ENCODE data around the gene GSK3A.

GSK3A gene

DNA sequence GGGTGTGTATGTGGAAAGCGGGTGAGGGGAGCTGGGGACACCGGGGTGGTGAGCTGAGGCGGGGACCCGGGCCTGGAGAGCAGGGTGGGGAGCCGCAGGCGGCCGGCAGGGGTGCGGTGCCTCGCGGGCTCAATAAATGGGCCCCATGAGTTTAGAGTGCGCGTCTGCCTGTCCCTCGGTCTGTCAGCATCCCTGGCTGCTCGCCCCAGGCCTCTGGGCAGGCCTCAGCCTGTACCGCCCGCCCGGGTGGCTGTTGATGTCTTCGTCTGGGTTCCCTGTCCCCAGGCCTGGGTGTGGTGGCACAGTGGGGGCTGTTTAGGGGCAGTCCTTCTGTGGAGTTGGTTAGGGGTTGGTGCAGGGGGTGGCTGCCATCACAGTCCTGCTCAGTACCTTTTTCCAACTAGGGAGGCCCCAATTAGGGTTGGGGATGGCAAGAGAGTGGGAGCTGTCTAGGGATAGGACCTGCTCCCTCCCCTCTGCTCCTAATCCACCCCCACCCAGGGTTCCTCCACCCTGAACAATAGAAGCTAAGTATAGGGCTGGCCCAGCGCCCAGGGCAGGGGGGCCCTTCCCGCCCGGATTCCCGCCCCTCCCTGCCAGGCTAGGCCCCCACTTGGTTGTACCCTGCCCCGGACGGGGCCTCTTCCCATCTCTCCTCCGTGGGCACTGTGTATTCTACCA is 38.9 kb upstream of the GSK3A start:
- DNase-seq (ENCODE audit: low read depth in 2 of 2), result no peak

DNA sequence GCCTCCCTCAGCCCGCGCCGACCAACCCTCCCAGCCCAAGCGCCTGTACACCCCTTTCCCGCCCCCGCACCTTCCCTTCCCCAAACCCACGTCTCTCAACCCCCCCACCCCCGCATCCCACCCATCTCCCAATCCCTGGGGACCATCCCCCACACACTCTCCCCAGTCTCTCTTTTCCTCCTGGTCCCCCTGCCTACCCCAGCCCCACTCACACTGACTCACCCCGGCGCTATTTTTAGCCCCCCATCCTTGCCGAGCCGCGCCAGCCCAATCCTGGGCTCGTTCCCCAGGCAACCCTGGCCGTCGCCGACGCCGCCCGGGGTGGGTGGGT is 38.4 kb upstream of the GSK3A start:
- no peak for DNase-seq (ENCODE audit: low read depth in 2 of 2)

DNA sequence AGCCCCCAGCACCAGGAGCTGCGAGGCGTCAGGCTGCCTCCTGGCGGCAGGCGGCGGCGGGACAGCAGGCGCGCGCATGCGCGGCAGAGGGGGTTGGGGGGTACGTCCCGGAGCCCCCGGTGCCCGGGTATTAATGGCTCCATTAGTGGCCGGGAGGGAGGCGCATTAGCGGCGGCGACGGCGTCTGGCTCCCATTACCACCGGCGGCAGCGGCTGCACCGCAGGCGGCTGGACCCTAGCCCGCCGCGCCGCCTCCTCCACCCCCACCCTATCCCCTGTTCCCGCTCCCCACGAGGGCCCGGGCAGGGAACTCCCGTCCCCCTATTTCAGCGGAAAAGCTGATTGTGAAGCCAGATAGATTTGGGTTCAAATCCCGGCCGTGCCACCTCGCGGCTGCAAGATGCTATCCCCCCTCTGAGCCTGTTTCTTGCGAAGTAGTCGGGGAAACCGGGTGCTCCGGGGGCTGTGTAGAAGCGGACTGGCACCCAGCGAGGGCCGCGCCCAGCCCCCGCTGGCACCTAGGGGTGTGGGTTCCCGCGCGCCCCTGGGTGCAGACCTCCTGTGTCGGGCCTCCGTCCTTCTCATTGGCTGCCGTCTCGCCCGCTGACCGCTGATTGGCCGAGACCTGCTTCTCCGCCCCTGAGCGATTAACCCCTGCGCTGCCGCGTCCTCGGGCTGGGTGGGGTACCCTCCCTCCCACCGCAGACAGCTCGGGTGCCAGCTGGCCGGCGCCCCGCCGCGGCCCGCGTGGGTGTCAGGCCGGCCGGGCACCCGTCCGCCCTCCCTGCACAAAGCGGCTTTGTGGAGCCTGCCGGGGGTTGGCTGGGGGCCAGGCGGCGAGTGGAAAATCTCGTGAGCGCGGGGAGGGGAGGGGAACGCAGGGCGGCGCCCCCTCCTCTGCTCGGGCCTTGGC is 37.8 kb upstream of the GSK3A start:
- peak; percentile 76 to 86 for DNase-seq (ENCODE audit: low read depth in 2 of 2)

DNA sequence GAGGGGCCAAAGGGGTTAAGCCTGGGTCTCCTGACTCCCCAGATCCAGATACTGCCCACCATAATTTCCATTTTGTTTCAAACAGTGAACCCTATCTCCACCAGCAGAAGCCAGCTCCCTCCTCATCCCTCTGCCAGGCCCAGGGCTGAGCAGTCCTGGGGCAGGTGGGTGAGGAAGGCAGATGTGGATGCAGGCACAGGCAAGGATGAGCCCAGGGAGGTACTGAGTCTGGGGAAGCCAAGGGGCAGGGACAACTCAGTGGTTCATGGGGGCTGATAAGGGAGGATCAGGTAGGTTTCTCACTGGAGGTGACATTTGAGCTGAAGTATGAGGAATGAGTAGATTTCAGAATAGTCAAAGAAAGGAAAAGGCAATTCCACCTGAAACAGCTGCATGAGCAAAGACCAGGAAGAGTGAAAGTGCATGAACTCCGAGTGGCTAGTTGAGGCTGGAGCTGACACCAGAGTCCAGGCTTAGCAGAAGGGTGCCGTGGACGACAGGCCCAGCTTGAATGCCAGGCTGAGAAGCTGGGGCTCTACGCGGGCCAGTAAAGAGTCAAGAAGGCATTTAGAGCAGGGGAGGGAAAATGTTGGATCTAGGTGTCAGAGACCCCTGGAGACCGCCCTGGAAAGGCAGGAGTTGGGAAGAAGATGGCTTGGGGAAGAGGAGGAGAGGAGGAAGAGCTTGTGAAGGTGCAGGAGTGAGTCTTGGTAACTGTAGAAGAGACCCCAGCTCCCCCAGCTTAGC is 36.9 kb upstream of the GSK3A start:
- DNase-seq (ENCODE audit: low read depth in 2 of 2), result no peak

DNA sequence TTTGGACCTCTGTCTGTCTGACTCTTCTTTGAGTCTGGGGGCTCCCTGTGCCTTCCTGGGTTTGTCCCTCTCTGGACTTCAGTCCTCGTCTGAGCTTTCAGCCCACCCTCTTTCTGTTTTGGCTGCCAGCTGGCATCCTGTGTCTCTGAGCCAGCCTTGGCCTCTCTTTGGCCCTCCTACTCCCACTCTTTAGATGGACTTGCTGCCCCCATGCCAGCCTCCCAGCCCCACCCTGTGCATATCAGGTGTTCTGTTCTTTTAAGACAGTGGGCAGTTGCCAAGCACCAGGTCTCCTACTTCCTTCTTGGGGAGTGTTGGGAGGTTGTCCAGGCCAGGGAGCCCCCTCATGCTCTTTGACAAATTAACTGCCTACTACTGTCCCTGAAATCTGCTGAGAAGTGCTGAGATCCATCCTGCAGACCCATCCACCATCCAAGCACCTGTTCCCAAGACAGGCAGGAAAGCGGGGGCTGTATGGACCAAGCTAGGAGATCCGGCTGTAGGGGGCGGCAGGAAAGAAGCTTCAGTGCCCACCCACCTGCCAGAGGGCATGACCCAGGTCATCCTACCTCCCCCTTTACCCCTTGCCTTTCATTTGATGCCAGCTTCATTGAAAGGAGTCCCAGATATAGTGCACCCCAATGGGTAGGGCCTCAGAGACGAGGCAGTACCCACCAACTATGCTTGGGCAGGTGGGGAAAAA is 36.2 kb upstream of the GSK3A start:
- no peak for DNase-seq (ENCODE audit: low read depth in 2 of 2)

DNA sequence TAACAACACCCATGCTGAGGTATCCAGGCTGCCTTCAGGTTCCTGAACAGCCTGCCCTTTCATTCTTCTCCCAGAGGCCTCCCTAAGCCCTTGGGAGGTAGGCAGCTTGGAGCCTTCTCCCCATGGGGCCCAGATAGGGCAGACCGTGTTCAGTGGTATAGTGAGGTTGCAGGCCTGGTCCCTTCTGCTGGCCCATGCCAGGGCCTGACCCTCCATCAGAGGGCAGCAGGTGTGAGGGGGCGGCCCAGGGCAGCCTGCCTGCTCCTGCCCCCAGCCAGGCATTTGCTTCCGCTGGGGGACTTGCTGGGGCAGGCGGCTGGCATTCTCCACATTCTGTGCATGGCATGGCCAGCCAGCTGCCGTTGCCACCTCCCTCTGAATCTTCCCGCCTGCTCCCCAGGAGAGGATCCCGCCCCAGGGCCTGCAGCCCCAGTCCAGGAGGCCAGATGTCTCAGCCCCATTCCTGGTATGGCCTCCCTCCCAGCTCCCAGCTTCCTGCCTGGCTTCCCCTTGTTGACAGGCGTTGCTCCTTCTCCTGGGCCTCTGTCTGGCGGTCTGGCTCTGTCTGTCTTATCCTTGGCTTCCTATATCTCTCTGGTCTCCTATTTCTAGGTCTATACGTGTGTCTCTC is 35.5 kb upstream of the GSK3A start:
- DNase-seq (ENCODE audit: low read depth in 2 of 2), result no peak

DNA sequence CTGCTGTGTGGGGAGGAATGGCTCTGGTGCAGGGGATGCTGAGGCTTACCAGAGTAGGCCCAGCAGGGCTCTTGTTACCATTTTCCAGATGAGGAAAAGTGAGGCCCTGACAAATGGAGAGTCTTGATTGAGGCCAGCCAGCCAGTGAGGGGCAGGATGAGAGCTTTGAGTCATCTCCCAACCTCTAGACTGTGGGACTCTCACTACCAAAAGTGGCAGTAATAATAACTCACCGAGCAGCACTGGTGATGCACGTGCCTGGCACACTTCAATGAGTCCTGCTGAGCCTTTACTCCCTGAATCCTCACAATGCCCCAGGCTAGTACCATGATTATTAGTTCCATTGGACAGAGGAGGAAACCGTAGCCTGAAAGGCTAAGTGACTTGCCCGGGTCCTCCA is 34.4 kb upstream of the GSK3A start:
- DNase-seq (ENCODE audit: low read depth in 2 of 2), result no peak

DNA sequence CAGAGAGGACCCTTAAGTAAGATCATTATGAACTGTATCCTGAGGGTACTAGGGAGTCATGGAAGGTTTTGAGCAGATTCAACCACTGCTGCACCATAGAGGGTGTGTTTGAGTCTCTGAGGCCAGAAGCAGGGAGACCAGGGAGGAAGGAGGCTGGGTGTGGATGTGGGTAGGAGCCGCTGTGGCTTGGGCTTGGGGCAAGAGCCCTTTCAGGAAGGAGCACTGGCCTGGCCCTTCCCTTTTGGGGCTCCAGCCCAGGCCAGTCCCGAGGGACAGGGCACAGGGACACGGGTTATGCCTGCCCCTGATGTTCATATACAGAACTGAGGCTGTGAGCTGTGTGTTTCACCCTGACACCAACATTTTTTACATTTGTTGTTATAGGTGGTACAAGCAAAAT is 33.9 kb upstream of the GSK3A start:
- no peak for DNase-seq (ENCODE audit: low read depth in 2 of 2)

DNA sequence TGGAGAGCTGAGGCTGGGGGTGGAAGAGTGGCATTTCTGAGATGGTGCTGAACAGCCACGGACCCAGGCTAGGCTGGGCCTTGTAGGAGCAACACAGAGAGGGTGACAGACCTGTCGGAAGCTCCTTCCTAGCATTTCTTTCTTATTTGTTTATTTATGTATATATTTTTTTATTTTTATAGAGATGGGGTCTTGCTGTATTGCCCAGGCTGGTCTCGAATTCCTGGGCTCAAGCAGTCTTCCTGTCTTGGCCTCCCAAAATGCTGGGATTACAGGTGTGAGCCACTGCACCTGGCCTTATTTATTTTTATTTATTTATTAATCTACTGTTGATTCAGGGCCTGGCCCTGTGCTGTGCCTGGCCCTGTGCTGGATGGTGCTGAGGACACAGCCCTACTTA is 33.1 kb upstream of the GSK3A start:
- no peak for DNase-seq (ENCODE audit: low read depth in 2 of 2)

DNA sequence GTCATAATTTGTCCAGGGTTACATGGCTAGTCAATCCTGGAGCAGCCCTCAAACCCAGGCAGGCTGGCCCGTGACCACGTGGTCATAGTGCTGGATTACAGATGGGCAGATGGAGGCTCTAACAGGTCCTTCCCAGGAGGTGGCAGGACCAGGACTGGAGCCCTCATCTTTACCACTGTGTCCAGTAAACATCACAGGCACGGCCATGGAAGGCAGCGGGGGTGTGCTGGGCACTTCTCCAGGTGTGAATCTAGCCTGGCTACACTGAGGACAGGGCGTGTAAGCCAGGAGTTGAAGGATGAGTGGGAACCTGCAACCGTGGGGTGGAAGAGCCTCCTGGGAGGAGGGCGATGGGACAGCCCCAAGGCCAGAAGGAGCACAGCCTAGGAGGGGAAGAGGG is 32.7 kb upstream of the GSK3A start:
- no peak for DNase-seq (ENCODE audit: low read depth in 2 of 2)

DNA sequence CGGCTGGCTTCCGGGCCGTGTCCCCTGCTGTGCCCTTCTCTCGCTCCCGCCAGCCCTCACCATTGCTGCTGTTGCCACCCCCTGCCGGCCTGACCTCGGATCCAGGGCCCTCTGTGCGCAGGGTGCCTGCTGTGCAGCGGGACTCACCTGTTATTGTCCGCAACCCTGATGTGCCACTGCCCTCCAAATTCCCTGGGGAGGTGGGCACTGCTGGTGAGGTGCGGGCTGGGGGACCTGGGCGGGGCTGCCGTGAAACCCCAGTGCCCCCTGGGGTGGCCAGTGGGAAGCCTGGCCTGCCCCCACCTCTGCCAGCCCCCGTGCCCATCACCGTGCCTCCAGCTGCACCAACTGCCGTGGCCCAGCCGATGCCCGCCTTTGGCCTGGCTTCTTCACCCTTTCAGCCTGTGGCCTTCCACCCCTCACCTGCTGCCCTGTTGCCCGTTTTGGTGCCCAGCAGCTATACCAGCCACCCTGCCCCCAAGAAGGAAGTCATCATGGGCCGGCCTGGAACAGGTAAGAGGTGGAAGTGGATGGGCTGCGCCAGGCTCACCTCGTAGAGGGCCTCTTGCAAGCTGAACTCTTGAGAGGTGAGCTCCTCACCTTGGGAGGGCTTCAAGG is 31.8 kb upstream of the GSK3A start:
- DNase-seq (ENCODE audit: low read depth in 2 of 2), result no peak

DNA sequence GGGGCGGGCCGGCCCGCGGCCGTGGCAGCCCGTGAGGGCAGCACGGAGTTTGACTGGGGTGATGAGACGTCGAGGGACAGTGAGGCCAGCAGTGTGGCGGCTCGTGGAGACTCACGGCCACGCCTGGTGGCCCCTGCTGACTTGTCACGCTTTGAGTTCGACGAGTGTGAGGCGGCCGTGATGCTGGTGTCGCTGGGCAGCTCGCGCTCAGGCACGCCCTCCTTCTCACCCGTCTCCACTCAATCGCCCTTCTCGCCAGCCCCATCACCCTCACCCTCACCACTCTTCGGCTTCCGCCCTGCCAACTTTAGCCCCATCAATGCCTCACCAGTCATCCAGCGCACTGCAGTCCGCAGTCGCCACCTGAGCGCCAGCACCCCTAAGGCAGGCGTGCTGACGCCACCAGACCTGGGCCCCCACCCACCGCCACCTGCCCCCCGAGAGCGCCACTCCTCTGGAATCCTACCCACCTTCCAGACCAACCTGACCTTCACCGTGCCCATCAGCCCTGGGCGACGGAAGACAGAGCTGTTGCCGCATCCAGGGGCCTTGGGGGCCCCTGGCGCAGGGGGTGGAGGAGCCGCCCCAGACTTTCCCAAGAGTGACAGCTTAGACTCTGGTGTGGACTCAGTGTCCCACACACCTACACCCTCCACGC is 31.1 kb upstream of the GSK3A start:
- DNase-seq (ENCODE audit: low read depth in 2 of 2), result no peak

DNA sequence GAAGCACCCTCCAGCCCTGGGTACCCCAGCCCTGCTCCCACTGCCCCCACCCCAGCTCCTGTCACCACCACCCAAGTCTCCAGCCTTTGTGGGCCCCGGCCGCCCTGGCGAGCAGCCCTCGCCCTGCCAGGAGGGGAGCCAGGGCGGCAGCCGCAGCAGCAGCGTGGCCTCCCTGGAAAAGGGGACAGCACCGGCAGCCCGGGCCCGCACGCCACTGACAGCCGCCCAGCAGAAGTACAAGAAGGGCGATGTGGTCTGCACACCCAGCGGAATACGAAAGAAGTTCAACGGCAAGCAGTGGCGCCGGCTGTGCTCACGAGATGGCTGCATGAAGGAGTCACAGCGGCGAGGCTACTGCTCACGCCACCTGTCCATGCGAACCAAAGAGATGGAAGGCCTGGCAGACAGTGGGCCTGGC is 30.6 kb upstream of the GSK3A start:
- DNase-seq (ENCODE audit: low read depth in 2 of 2), result no peak

DNA sequence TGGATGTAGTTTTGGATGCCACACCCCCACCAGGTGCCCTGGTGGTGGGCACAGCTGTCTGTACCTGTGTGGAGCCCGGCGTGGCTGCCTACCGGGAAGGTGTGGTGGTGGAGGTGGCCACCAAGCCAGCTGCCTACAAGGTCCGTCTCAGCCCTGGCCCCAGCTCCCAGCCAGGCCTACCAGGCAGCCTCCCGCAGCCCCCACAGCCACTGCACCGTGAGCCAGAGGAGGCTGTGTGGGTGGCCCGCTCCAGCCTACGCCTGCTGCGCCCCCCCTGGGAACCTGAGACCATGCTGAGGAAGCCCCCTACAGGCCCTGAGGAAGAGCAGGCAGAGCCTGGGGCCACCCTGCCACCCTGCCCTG is 30.1 kb upstream of the GSK3A start:
- no peak for DNase-seq (ENCODE audit: low read depth in 2 of 2)

DNA sequence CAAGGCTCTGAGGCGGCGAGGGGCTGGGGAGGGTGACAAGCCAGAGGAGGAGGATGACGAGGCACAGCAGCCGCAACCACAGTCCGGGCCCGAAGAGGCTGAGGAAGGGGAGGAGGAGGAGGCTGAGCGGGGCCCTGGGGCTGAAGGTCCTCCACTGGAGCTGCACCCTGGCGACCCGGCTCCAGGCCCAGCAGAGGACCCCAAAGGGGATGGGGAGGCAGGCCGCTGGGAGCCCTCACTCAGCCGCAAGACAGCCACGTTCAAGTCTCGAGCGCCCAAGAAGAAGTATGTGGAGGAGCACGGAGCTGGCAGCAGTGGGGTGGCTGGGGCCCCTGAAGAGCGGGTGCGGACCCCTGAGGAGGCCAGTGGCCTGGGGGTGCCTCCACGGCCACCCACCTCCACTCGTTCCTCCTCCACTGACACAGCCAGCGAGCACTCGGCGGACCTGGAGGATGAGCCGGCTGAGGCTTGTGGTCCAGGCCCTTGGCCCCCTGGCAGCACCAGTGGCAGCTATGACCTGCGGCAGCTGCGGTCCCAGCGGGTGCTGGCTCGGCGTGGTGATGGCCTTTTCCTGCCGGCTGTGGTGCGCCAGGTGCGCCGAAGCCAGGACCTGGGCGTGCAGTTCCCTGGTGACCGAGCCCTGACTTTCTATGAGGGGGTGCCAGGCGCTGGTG is 29.6 kb upstream of the GSK3A start:
- no peak for DNase-seq (ENCODE audit: low read depth in 2 of 2)

DNA sequence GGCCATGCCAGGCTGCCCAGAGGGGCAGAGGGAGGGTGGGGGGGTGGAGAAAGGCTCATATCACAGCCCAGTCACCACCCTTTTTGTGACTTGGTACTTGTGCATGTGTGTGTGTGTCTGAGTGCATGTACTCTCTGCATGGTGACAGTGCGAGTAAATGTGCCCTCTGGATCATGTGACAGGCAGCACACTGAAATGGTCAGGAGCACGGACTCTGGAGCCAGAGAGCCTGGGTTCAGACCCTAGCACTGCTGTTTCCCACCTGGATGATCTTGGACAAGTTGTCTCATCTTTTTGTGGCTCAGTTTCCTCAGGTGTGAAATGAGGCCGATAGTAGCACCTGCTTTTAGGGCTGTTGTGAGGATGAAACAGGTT is 28.6 kb upstream of the GSK3A start:
- no peak for DNase-seq (ENCODE audit: low read depth in 2 of 2)

DNA sequence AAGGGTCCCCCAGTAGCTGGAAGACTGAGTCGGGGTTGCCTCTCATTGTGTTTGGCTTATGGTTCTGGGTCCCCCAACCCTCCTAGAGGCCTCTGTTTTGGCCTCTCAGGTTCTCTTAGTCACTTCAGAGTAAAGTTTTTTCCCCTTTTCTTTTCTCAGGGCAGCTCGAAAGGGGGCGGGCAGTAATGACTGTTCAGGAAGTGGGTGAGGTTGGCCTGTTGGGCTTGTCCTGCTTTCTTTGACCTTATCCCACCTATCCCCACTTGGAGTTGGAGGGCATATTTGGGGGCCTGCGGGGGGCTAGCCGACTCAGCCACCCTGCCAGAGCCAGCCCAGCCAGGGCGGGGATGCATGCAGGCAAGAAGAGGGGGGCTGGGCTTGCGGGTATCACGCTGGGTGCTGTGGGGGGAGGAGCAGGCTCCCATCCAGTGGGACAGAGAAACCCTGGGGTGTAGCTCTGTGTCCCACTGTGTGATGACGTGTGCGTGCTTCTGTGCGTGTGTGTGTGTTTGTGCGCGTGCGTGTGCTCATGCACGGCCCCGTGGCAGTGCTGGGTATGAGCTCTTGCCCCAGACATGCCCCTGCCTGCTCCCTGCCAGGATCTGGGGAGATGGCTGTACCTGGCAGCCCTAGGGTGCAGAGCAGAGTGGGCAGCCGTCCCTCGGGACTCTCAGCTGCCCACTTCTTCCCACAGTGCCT is 28.1 kb upstream of the GSK3A start:
- peak; percentile 54 to 55 for DNase-seq (ENCODE audit: low read depth in 2 of 2)

DNA sequence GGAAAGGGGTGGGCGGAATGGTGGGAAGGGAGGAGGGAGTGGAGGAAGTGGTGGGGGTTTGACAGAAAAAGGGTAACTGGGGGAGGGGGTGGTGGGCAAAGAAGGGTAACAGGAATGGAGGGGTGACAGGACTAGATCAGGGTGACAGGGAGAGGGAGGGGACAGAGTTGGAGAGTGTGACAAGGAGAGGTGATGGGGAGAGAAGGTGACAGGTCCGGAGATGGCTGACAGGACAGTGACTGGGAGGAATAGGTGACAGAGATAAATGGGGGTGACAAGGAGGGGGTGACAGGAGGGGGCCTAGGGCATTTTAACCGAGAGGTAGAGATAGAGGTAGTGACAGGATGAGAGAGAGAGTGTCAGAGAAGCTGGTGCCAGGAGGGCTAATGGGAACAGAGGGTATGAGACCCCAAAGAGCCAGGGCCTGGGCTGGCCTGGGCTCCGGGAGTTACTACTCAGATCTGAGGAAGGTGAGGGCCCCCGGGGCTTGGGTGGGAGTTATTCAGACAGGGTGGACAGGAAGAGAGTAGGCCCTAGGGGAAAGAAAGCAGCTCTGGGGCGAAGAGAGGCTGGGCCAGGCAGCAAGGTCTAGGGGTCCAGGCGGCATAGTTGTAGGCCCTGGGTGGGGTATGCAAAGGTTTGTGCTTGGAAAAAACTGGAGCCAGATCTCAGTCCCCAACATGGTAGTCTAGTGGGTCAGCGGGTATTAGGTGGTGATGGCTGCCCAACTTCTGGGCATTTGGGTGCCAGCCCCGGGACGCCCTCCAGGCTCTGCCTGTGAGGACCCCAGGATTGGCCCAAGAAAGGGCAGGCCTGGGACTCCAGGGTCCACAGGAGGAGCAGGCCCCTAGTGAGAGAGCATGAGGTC is 27.3 kb upstream of the GSK3A start:
- DNase-seq (ENCODE audit: low read depth in 2 of 2), result no peak
